ENCODE results near the gene UROC1.

Gene UROC1

DNA sequence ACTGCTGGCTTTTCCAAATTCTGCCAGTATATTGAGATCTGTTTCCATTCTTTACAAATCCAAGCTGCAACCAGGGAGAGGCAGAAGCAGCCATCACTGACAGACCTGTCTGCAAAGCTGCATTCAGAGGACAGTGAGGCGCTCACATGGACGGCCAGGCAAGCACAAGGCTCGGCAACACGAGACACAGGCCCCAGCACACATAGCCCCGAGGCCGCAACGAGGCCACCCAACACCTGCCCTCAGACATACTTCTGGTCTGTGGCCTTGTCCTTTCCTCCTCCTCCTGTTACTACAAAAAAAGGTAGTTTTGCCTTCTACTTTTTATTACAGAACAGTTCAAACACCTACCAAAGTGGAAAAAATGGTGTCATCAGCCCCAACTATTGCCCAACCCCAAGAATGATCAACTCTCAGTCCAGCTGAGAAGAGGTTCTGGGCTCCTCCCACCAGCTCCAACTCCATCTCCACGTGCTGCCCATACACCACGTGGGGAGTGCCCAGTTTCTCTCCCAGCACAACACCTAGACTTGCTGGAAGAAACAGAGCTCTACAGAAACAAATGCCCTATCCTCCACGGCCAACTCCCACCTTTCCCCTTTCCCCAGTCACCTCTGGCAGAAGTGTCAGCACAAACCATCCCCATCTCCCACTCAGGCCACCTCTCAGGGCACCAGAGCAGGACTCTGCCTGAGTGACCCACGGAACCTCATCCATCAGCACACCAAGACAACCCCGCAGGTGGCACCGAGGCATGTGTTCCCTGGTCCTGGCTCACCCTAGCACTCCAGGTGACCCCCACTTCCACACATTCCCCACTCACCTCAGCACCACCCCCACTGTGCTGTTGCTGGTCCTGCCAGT lies 49.3 kb downstream of the UROC1 start:
- POLR2A ChIA-PET, result no interaction called here
- no peak for DNase-seq (ENCODE audit: extremely low spot score)
- CTCF ChIA-PET, result no interaction called here
- no peak for TF ChIP-seq L3MBTL2 (conservative IDR thresholded peaks at IDR 0.05)
- TF ChIP-seq ELF4 (IDR thresholded peaks at IDR 0.05), result no peak
- TF ChIP-seq CTBP1 (IDR thresholded peaks at IDR 0.05; ENCODE audit: borderline replicate concordance), result no peak
- TF ChIP-seq ARNT (IDR thresholded peaks at IDR 0.05), result no peak
- TF ChIP-seq LEF1 (IDR thresholded peaks at IDR 0.05; ENCODE audit: borderline replicate concordance), result no peak
- TF ChIP-seq SP1 (IDR thresholded peaks at IDR 0.05), result no peak
- TF ChIP-seq BHLHE40 (IDR thresholded peaks at IDR 0.05; ENCODE audit: borderline replicate concordance), result no peak
- TF ChIP-seq FOXM1 (IDR thresholded peaks at IDR 0.05; ENCODE audit: borderline replicate concordance), result no peak
- TF ChIP-seq TARDBP (IDR thresholded peaks at IDR 0.05), result no peak
- TF ChIP-seq SUZ12 (IDR thresholded peaks at IDR 0.05), result no peak
- no peak for TF ChIP-seq ZNF384 (IDR thresholded peaks at IDR 0.05)

DNA sequence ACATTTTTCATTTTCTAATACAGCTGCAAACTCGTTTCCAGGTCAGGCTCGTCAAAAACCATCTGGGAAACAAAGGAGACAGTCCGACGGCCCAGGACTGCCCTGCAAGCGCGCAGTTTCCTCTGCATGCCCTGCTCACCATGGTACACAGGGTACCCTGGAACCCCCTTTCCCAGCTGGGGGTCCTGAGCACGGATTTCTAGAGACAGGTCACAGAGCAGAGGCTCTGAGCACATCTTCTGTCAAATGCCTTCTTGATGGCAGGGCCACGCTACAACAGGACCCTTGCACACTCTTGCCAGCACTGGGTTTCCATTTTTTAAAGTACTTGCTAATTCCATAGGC lies 50.0 kb downstream of the UROC1 start:
- POLR2A ChIA-PET, result no interaction called here
- CTCF ChIA-PET, result no interaction called here
- DNase-seq (ENCODE audit: extremely low spot score), result no peak
- TF ChIP-seq LEF1 (IDR thresholded peaks at IDR 0.05; ENCODE audit: borderline replicate concordance) (no peak), SUZ12 (IDR thresholded peaks at IDR 0.05) (no peak), ZNF384 (IDR thresholded peaks at IDR 0.05) (no peak), NFRKB (IDR thresholded peaks at IDR 0.05) (no peak), HDGF (IDR thresholded peaks at IDR 0.05; ENCODE audit: borderline replicate concordance) (no peak), FOXK2 (IDR thresholded peaks at IDR 0.05) (no peak), FOXA1 (IDR thresholded peaks at IDR 0.05) (no peak), BHLHE40 (IDR thresholded peaks at IDR 0.05; ENCODE audit: borderline replicate concordance) (no peak), TARDBP (IDR thresholded peaks at IDR 0.05) (no peak)
- TF ChIP-seq, protein P1, sequence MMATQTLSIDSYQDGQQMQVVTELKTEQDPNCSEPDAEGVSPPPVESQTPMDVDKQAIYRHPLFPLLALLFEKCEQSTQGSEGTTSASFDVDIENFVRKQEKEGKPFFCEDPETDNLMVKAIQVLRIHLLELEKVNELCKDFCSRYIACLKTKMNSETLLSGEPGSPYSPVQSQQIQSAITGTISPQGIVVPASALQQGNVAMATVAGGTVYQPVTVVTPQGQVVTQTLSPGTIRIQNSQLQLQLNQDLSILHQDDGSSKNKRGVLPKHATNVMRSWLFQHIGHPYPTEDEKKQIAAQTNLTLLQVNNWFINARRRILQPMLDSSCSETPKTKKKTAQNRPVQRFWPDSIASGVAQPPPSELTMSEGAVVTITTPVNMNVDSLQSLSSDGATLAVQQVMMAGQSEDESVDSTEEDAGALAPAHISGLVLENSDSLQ (IDR thresholded peaks at IDR 0.05), result no peak

DNA sequence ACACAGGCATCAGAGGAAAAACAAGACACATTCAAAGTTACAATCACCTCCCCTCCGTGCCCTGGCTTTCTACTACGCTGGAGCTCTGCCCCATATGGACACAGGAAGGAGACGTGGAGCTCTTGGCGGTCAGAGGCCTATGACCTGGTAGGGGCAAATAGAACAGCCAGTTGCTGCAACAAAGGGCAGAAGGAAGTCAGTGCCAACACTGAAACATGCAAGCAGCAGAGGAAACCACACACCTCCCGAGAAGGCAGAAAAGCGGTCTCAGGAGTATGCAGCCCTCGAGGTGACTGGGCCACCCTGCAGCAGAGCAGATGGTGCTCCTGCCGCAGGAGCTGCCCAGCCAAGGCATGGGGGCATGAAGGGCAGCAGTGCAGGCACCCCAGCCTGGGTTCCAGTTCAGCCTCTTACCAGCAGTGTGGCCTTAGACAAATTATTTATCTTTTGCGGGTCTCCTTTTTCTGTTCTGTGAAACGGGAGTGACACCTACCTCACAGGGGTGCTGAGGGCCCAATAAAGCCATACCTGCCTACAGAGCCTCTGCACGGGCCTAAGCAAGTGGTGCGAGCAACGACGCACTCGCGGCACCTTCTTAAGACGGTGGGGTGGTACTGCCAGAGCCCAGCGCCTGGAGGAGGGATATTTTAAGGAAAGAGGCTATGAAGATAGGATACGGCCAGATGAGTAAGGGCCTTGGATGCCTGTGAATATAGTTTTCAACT lies 50.5 kb downstream of the UROC1 start:
- no peak for DNase-seq (ENCODE audit: extremely low spot score)
- ChIA-PET POLR2A (interaction anchor here (0.7 kb wide), 1 partner anchor 9 kb away, joined by 3 read pairs; the partner anchor contains the start of gene ZXDC), CTCF (no interaction called here)
- TF ChIP-seq FOXK2 (IDR thresholded peaks at IDR 0.05), result no peak
- no peak for TF ChIP-seq FOXA1 (IDR thresholded peaks at IDR 0.05)
- TF ChIP-seq HDGF (IDR thresholded peaks at IDR 0.05; ENCODE audit: borderline replicate concordance), result no peak
- TF ChIP-seq CTBP1 (IDR thresholded peaks at IDR 0.05; ENCODE audit: borderline replicate concordance), result no peak
- no peak for TF ChIP-seq ZNF384 (IDR thresholded peaks at IDR 0.05)
- no peak for TF ChIP-seq ELF4 (IDR thresholded peaks at IDR 0.05)
- TF ChIP-seq BHLHE40 (IDR thresholded peaks at IDR 0.05; ENCODE audit: borderline replicate concordance), result no peak
- no peak for TF ChIP-seq SP1 (IDR thresholded peaks at IDR 0.05)
- no peak for TF ChIP-seq FOXM1 (IDR thresholded peaks at IDR 0.05; ENCODE audit: borderline replicate concordance)
- TF ChIP-seq L3MBTL2 (conservative IDR thresholded peaks at IDR 0.05), result no peak
- TF ChIP-seq ARNT (IDR thresholded peaks at IDR 0.05), result no peak
- no peak for TF ChIP-seq NFRKB (IDR thresholded peaks at IDR 0.05)
- no peak for TF ChIP-seq SUZ12 (IDR thresholded peaks at IDR 0.05)

DNA sequence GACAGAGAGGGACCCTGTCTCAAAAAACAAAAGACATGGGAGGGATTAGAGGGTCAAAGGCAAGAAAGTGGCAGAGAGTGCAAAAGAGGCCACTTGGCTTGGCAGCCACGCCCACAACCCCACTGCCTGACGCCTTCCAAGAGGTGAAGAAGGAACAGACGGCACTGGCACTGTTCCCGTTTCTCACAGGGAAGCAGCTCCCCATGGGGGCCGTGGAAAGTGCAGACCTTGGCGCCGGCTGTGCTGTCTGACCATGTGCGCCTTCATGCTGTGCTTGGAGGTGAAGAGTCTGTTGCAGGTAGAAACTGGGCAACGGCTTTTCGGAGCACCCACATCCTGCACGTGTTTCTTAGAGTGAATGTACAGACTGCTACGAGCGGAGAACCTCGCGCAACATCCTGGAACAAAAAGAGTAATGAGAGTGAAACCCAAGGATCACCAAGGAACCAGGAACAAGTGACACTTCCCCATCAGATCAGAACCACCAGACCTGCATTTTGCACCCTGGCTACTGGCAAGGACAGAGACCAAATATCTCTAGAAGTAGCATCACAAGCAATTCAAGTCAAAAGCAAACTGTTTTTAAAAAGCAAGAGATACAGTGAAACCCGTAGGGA lies 51.5 kb downstream of the UROC1 start:
- ChIA-PET POLR2A (interaction anchor here (0.7 kb wide), 1 partner anchor 10 kb away, joined by 3 read pairs; the partner anchor contains the start of gene ZXDC), CTCF (no interaction called here)
- no peak for DNase-seq (ENCODE audit: extremely low spot score)
- no peak for TF ChIP-seq SP1 (IDR thresholded peaks at IDR 0.05)
- TF ChIP-seq FOXA1 (IDR thresholded peaks at IDR 0.05), result no peak
- no peak for TF ChIP-seq ELF4 (IDR thresholded peaks at IDR 0.05)
- no peak for TF ChIP-seq CTBP1 (IDR thresholded peaks at IDR 0.05; ENCODE audit: borderline replicate concordance)
- no peak for TF ChIP-seq SUZ12 (IDR thresholded peaks at IDR 0.05)
- no peak for TF ChIP-seq ZNF384 (IDR thresholded peaks at IDR 0.05)
- no peak for TF ChIP-seq BHLHE40 (IDR thresholded peaks at IDR 0.05; ENCODE audit: borderline replicate concordance)
- TF ChIP-seq, protein P1 (IDR thresholded peaks at IDR 0.05), result no peak
- no peak for TF ChIP-seq LEF1 (IDR thresholded peaks at IDR 0.05; ENCODE audit: borderline replicate concordance)
- TF ChIP-seq FOXM1 (IDR thresholded peaks at IDR 0.05; ENCODE audit: borderline replicate concordance), result no peak
- no peak for TF ChIP-seq TARDBP (IDR thresholded peaks at IDR 0.05)
- TF ChIP-seq HDGF (IDR thresholded peaks at IDR 0.05; ENCODE audit: borderline replicate concordance), result no peak
- no peak for TF ChIP-seq NFRKB (IDR thresholded peaks at IDR 0.05)

DNA sequence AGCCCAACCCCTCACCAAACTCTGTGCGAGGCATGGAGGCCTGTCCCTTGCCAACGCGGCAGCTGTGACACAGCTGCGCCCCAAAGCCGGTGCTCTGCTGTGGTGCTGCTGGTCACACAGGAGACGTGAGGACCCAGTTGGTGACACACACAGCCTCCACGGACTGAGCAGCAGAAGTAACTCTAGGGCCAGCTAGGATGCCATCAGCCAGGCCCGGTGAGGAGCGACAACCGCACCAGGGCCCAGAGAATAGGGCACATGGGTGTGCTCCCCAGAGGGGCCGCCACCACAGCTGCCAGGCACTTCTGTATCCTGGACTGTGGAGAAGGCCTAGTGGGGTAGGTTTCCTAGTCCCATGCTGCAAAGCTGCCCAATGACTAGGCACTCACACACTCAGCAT lies 52.6 kb downstream of the UROC1 start:
- ChIA-PET POLR2A (no interaction called here), CTCF (no interaction called here)
- no peak for DNase-seq (ENCODE audit: extremely low spot score)
- TF ChIP-seq ZNF384 (IDR thresholded peaks at IDR 0.05) (no peak), TARDBP (IDR thresholded peaks at IDR 0.05) (no peak), LEF1 (IDR thresholded peaks at IDR 0.05; ENCODE audit: borderline replicate concordance) (no peak), HDGF (IDR thresholded peaks at IDR 0.05; ENCODE audit: borderline replicate concordance) (no peak), FOXM1 (IDR thresholded peaks at IDR 0.05; ENCODE audit: borderline replicate concordance) (no peak), FOXA1 (IDR thresholded peaks at IDR 0.05) (no peak), ELF4 (IDR thresholded peaks at IDR 0.05) (no peak), ARNT (IDR thresholded peaks at IDR 0.05) (no peak), CTBP1 (IDR thresholded peaks at IDR 0.05; ENCODE audit: borderline replicate concordance) (no peak), L3MBTL2 (conservative IDR thresholded peaks at IDR 0.05) (no peak), SP1 (IDR thresholded peaks at IDR 0.05) (no peak)
- TF ChIP-seq, protein P1 (IDR thresholded peaks at IDR 0.05), result no peak
